ENCODE results near the gene A1BG.

GRCh38 chr19:58338825-58339558 lies 14.3 kb downstream of the A1BG start:
- TF ChIP-seq CTCF (conservative IDR thresholded peaks at IDR 0.05; ENCODE audit: low read length) (peak; percentile 50), EZH2phosphoT487 (IDR thresholded peaks at IDR 0.05; ENCODE audit: borderline replicate concordance) (no peak)

Measured in Loucy (cell line).